Loucy (cell line): Measurements from ENCODE around the gene OMD.

ENCODE experiments used
- H2AFZ ChIP-seq: fragments of 200-600 bp; sonication (generic); 2 replicates; pipeline ENCODE4 v1.6.0; 2016; ENCODE audit warnings: antibody characterized with exemption, mild to moderate bottlenecking, low read length, moderate library complexity
- H3F3A ChIP-seq: fragments of 200-600 bp; 2 replicates; pipeline ENCODE4 v1.6.0; 2016; ENCODE audit warnings: antibody characterized with exemption, low read depth, mild to moderate bottlenecking
- H3K27me3 ChIP-seq: fragments of 200-600 bp; sonication (generic); 2 replicates; pipeline ENCODE4 v1.6.1; 2014; ENCODE audit warnings: low read length, mild to moderate bottlenecking; ENCODE audit not compliant: insufficient read depth, poor library complexity, severe bottlenecking
- H3K36me3 ChIP-seq: fragments of 200-600 bp; sonication (generic); 2 replicates; pipeline ENCODE4 v1.6.1; 2016; ENCODE audit warnings: low read length; ENCODE audit not compliant: insufficient read depth
- H3K4me1 ChIP-seq: fragments of 200-600 bp; sonication (generic); 2 replicates; pipeline ENCODE4 v1.5.1; 2014; ENCODE audit warnings: low read length, mild to moderate bottlenecking; ENCODE audit not compliant: insufficient read depth, poor library complexity, severe bottlenecking
- H3K4me2 ChIP-seq: fragments of 200-600 bp; sonication (generic); 2 replicates; pipeline ENCODE4 v1.6.0; 2014; ENCODE audit warnings: antibody characterized with exemption, low read length, low read depth, mild to moderate bottlenecking; ENCODE audit not compliant: poor library complexity, severe bottlenecking
- H3K4me3 ChIP-seq: fragments of 200-600 bp; sonication (generic); 2 replicates; pipeline ENCODE4 v1.5.1; 2014; ENCODE audit warnings: low read length, mild to moderate bottlenecking, mixed read lengths; ENCODE audit not compliant: poor library complexity, severe bottlenecking
- H3K79me2 ChIP-seq: fragments of 200-600 bp; sonication (generic); 2 replicates; pipeline ENCODE4 v1.6.1; 2014; ENCODE audit warnings: low read length; ENCODE audit not compliant: insufficient read depth
- H3K9ac ChIP-seq: fragments of 200-600 bp; sonication (generic); 2 replicates; pipeline ENCODE4 v1.6.0; 2014; ENCODE audit warnings: mild to moderate bottlenecking, low read depth, low read length, moderate library complexity; ENCODE audit not compliant: poor library complexity, severe bottlenecking
- H3K9me2 ChIP-seq: fragments of 200-600 bp; sonication (generic); replicated peaks from 2 replicates; pipeline ENCODE4 v1.6.1; 2016; ENCODE audit warnings: low read depth, low read length, mixed read lengths
- H3K9me3 ChIP-seq: fragments of 200-600 bp; sonication (generic); 2 replicates; pipeline ENCODE4 v1.6.1; 2014; ENCODE audit warnings: mild to moderate bottlenecking, antibody characterized with exemption, low read length, low read depth; ENCODE audit not compliant: insufficient read depth
- H4K20me1 ChIP-seq: fragments of 200-600 bp; sonication (generic); 2 replicates; pipeline ENCODE4 v1.6.0; 2014; ENCODE audit warnings: antibody characterized with exemption, low read length, mild to moderate bottlenecking; ENCODE audit not compliant: insufficient read depth, poor library complexity, severe bottlenecking
- EZH2phosphoT487 ChIP-seq: fragments of 200-600 bp; IDR thresholded peaks from 2 replicates; pipeline ENCODE4 v1.6.1; 2018; ENCODE audit warnings: antibody characterized with exemption, mild to moderate bottlenecking, moderate library complexity, borderline replicate concordance
- TF ChIP-seq, protein P1 (sequence below): fragments of 200-600 bp; sonication (generic); conservative IDR thresholded peaks from 2 replicates; pipeline ENCODE4 v1.5.1; 2014; ENCODE audit warnings: mild to moderate bottlenecking, antibody characterized with exemption, low read length

OMD gene

GRCh38 chr9:92378865-92379560 is 45.3 kb downstream of the OMD start:
- Histone ChIP-seq H3F3A (no peaks in the 10 kb centered on the region), H3K27me3 (no peaks in the 10 kb centered on the region), H2AFZ (no peak overlapping the region), H3K4me3 (no peak overlapping the region), H3K36me3 (peaks cover 3% of the 10 kb centered on the region; the same call in 1 of the 2 replicates), H4K20me1 (no peaks in the 10 kb centered on the region), H3K9me2 (no peaks in the 10 kb centered on the region), H3K9me3 (peaks cover 7% of the 10 kb centered on the region), H3K9ac (no peak overlapping the region), H3K79me2 (peaks cover 25% of the 10 kb centered on the region), H3K4me1 (peaks cover 44% of the 10 kb centered on the region), H3K4me2 (peak overlapping the region; percentile 35)
- TF ChIP-seq, protein P1, sequence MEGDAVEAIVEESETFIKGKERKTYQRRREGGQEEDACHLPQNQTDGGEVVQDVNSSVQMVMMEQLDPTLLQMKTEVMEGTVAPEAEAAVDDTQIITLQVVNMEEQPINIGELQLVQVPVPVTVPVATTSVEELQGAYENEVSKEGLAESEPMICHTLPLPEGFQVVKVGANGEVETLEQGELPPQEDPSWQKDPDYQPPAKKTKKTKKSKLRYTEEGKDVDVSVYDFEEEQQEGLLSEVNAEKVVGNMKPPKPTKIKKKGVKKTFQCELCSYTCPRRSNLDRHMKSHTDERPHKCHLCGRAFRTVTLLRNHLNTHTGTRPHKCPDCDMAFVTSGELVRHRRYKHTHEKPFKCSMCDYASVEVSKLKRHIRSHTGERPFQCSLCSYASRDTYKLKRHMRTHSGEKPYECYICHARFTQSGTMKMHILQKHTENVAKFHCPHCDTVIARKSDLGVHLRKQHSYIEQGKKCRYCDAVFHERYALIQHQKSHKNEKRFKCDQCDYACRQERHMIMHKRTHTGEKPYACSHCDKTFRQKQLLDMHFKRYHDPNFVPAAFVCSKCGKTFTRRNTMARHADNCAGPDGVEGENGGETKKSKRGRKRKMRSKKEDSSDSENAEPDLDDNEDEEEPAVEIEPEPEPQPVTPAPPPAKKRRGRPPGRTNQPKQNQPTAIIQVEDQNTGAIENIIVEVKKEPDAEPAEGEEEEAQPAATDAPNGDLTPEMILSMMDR = no peak
- no peak for TF ChIP-seq EZH2phosphoT487

GRCh38 chr9:92377876-92378275 is 46.4 kb downstream of the OMD start:
- Histone ChIP-seq H3K27me3 (no peaks in the 10 kb centered on the region), H3K4me2 (peak overlapping the region; percentile 34), H3F3A (no peaks in the 10 kb centered on the region), H3K4me1 (peaks cover 44% of the 10 kb centered on the region), H3K36me3 (peaks cover 5% of the 10 kb centered on the region; the same call in 1 of the 2 replicates), H4K20me1 (no peaks in the 10 kb centered on the region), H3K9ac (peak overlapping the region; percentile 22), H3K4me3 (no peak overlapping the region), H2AFZ (no peak overlapping the region), H3K9me3 (peaks cover 9% of the 10 kb centered on the region), H3K79me2 (peaks cover 18% of the 10 kb centered on the region), H3K9me2 (no peaks in the 10 kb centered on the region)
- TF ChIP-seq, protein P1 = no peak
- no peak for TF ChIP-seq EZH2phosphoT487

- peaks cover 5% of the 10 kb centered on the region for H3K36me3 ChIP-seq
- H3K9ac ChIP-seq = no peak overlapping the region
- no peaks in the 10 kb centered on the region for H3K27me3 ChIP-seq
- H4K20me1 ChIP-seq = no peaks in the 10 kb centered on the region
- H3K79me2 ChIP-seq = peaks cover 13% of the 10 kb centered on the region; the same call in 1 of the 2 replicates
- H3K9me3 ChIP-seq = peaks cover 15% of the 10 kb centered on the region
- no peaks in the 10 kb centered on the region for H3K9me2 ChIP-seq
- H2AFZ ChIP-seq = no peak overlapping the region
- no peaks in the 10 kb centered on the region for H3F3A ChIP-seq
- peaks cover 19% of the 10 kb centered on the region for H3K4me1 ChIP-seq
- TF ChIP-seq, protein P1 = no peak
- no peak for TF ChIP-seq EZH2phosphoT487
- H3K4me2 ChIP-seq = no peak overlapping the region
- H3K4me3 ChIP-seq = no peak overlapping the region
These were observed 51.1 kb downstream of the OMD start for GRCh38 chr9:92373167-92373566.
